Natural killer cell (primary cell): ENCODE results near the gene SLC38A3. TPM values are rescaled to one million over a fixed set of nuclear protein-coding genes. Genes with fewer than 3 reads are reported as not detected.

ENCODE experiments used
- ATAC-seq, 3 donors: fragments of 150-1000 bp in 2 of 3; fragments of 200-7000 bp in 1 of 3; cut with Tn5 transposase; 1 replicate in 1 of 3; 2 replicates in 2 of 3; pipeline ENCODE4 v1.10.0; 2021; ENCODE audit warnings: mild to moderate bottlenecking in 2 of 3, moderate library complexity in 2 of 3
- DNase-seq, 2 donors: peaks; one replicate each; pipeline versions ENCODE4 v3.0.0 to v3.0.0-alpha.2; 2013 to 2021; ENCODE audit warnings: mixed read lengths in 1 of 2
- H3K27ac ChIP-seq: one replicate; pipeline ENCODE4 v1.5.1; 2013; ENCODE audit warnings: mild to moderate bottlenecking, low read length
- H3K27me3 ChIP-seq: one replicate; pipeline ENCODE4 v1.6.1; 2013; ENCODE audit warnings: low read length; ENCODE audit not compliant: control insufficient read depth, insufficient read depth
- H3K36me3 ChIP-seq: one replicate; pipeline ENCODE4 v1.6.1; 2013; ENCODE audit warnings: low read length; ENCODE audit not compliant: control insufficient read depth, insufficient read depth
- H3K4me1 ChIP-seq: one replicate; pipeline ENCODE4 v1.6.1; 2013; ENCODE audit warnings: low read length; ENCODE audit not compliant: control insufficient read depth, insufficient read depth
- H3K4me3 ChIP-seq: one replicate; pipeline ENCODE4 v1.5.1; 2013; ENCODE audit warnings: low read length
- H3K9me3 ChIP-seq: one replicate; pipeline ENCODE4 v1.6.1; 2013; ENCODE audit warnings: low read length; ENCODE audit not compliant: control insufficient read depth, insufficient read depth
- H3K27ac Mint-ChIP-seq, 2 donors: one replicate each; pipeline ENCODE4 v1.8.0; 2022; ENCODE audit warnings: mild to moderate bottlenecking in 2 of 2, mixed read lengths in 2 of 2, moderate library complexity in 1 of 2
- H3K27me3 Mint-ChIP-seq, 2 donors: one replicate each; pipeline ENCODE4 v1.8.0; 2022; ENCODE audit warnings: low read depth in 2 of 2, mixed read lengths in 2 of 2
- H3K36me3 Mint-ChIP-seq: one replicate; pipeline ENCODE4 v1.8.0; 2022; ENCODE audit warnings: mixed read lengths
- H3K4me1 Mint-ChIP-seq, 2 donors: one replicate each; pipeline ENCODE4 v1.8.0; 2022; ENCODE audit warnings: mixed read lengths in 2 of 2
- H3K4me3 Mint-ChIP-seq: one replicate; pipeline ENCODE4 v1.8.0; 2022; ENCODE audit warnings: mild to moderate bottlenecking, moderate library complexity, mixed read lengths
- H3K9me3 Mint-ChIP-seq, 2 donors: one replicate each; pipeline ENCODE4 v1.8.0; 2022; ENCODE audit warnings: mixed read lengths in 2 of 2
- CTCF ChIP-seq: fragments of 200-600 bp; IDR thresholded peaks from one replicate; pipeline ENCODE4 v1.8.0; 2022; ENCODE audit warnings: antibody characterized with exemption
- WGBS: methylation state at CpG from one replicate; pipeline ENCODE4 v1.1.7; 2013; ENCODE audit warnings: missing lambda C conversion rate; ENCODE audit not compliant: insufficient coverage; 5-methylcytosine and 5-hydroxymethylcytosine counted together
- intact Hi-C: fragments of 100-400 bp; cut with micrococcal nuclease; formaldehyde crosslinking; loops from one replicate; pipeline ENCODE4 v1.14.2; 2022
- total RNA-seq, 4 donors: library from RNA; stranded (reverse); fragments of 120-200 nt in 1 of 4; gene quantifications; one replicate each; pipeline versions ENCODE4 v1.2.3 to v1.2.4, GENCODE V29; 2013 to 2022

The SLC38A3 gene
- total RNA-seq, 3 donors from 2014 or later (not counting 1 experiment from before 2014, with no cell fraction given): 0.82 TPM; not detected in 2

DNA sequence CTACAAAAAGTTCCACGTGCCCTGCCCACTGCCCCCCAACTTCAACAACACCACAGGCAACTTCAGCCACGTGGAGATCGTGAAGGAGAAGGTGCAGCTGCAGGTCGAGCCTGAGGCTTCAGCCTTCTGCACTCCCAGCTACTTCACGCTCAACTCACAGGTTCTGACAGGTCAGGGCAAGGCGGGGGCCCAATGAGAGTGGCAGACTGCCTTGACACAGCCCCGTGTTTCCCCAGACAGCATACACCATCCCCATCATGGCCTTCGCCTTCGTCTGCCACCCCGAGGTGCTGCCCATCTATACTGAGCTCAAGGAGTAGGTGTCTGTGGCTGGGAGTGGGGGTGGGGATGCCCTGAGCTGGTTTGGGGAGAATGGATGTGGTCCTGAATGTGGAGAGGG, 12.6 kb downstream of the SLC38A3 start:
- no peak overlapping the region for H3K4me3 Mint-ChIP-seq
- Histone ChIP-seq H3K27me3 (no peaks in the 10 kb centered on the region), H3K4me1 (peaks cover 3% of the 10 kb centered on the region), H3K36me3 (no peaks in the 10 kb centered on the region), H3K9me3 (no peaks in the 10 kb centered on the region), H3K4me3 (no peak overlapping the region), H3K27ac (no peak overlapping the region)
- no peaks in the 10 kb centered on the region for H3K36me3 Mint-ChIP-seq
- DNase-seq (no peak), ATAC-seq (no peak)
- no peaks in the 10 kb centered on the region for H3K27me3 Mint-ChIP-seq
- intact Hi-C loops: no loop called here
- H3K9me3 Mint-ChIP-seq: no peaks in the 10 kb centered on the region
- 80% methylated on average over 9 of the region's 10 CpGs for WGBS
- no peak for TF ChIP-seq CTCF
- H3K4me1 Mint-ChIP-seq: no peaks in the 10 kb centered on the region
- no peak overlapping the region for H3K27ac Mint-ChIP-seq

- Mint-ChIP-seq H3K27me3 (no peaks in the 10 kb centered on the region), H3K9me3 (no peaks in the 10 kb centered on the region), H3K36me3 (no peaks in the 10 kb centered on the region), H3K4me3 (no peak overlapping the region), H3K4me1 (no peaks in the 10 kb centered on the region), H3K27ac (no peak overlapping the region)
- no peak for TF ChIP-seq CTCF
- no peak for DNase-seq
- intact Hi-C loops: no loop called here
- H3K27me3 ChIP-seq: no peaks in the 10 kb centered on the region
- ATAC-seq: no peak
- H3K27ac ChIP-seq: no peak overlapping the region
- H3K9me3 ChIP-seq: no peaks in the 10 kb centered on the region
- WGBS: 95% methylated on average over 17 of the region's 17 CpGs
- peaks cover 3% of the 10 kb centered on the region for H3K4me1 ChIP-seq
- H3K36me3 ChIP-seq: no peaks in the 10 kb centered on the region
- no peak overlapping the region for H3K4me3 ChIP-seq
These were observed 13.4 kb downstream of the SLC38A3 start for GRCh38 chr3:50218448-50218847.

- Histone ChIP-seq H3K4me1 (peaks cover 3% of the 10 kb centered on the region), H3K4me3 (no peak overlapping the region), H3K27me3 (no peaks in the 10 kb centered on the region), H3K27ac (no peak overlapping the region), H3K9me3 (no peaks in the 10 kb centered on the region), H3K36me3 (no peaks in the 10 kb centered on the region)
- intact Hi-C loops: no loop called here
- Mint-ChIP-seq H3K4me1 (no peaks in the 10 kb centered on the region), H3K27me3 (peaks cover 0 to 4% of the 10 kb centered on the region in 2 donors), H3K27ac (no peak overlapping the region), H3K4me3 (no peak overlapping the region), H3K9me3 (no peaks in the 10 kb centered on the region), H3K36me3 (no peaks in the 10 kb centered on the region)
- TF ChIP-seq CTCF: no peak
- no peak for DNase-seq
- ATAC-seq: no peak
- WGBS: 91% methylated on average over 5 of the region's 5 CpGs
These were observed 14.2 kb downstream of the SLC38A3 start for GRCh38 chr3:50219285-50219684.

DNA sequence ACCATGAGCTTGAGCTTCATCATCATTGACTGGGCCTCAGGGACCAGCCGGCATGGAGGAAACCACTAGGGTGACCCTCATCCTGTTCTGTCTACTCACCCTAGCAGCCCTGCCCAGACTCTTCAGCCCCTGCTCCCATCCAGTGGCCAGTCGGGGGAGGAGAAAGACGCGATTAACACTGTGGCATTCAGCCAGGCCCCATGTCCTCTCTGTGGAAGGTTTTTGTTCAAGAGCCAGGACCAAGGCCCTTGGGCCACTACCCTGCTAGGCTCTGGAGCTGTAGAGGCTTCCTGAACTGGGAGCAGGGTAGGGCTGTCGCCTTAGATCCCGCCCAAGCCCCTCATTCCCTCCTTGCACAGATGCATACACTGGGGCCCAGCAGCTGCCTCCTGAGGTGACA, 15.0 kb downstream of the SLC38A3 start:
- H3K4me3 Mint-ChIP-seq: no peak overlapping the region

More for the DNA sequence above, 15.0 kb downstream of the SLC38A3 start:
- no peak for ATAC-seq
- no peak for DNase-seq
- no peak overlapping the region for H3K27ac Mint-ChIP-seq
- no peaks in the 10 kb centered on the region for H3K9me3 Mint-ChIP-seq
- TF ChIP-seq CTCF: no peak
- intact Hi-C loops: no loop called here
- H3K27me3 Mint-ChIP-seq: peaks cover 5 to 9% of the 10 kb centered on the region in 2 donors
- no peaks in the 10 kb centered on the region for H3K4me1 Mint-ChIP-seq
- no peaks in the 10 kb centered on the region for H3K36me3 ChIP-seq
- H3K36me3 Mint-ChIP-seq: no peaks in the 10 kb centered on the region
- no peaks in the 10 kb centered on the region for H3K9me3 ChIP-seq
- H3K27me3 ChIP-seq: no peaks in the 10 kb centered on the region
- no peak overlapping the region for H3K4me3 ChIP-seq
- 81% methylated on average over 6 of the region's 6 CpGs for WGBS
- no peak overlapping the region for H3K27ac ChIP-seq
- H3K4me1 ChIP-seq: peaks cover 3% of the 10 kb centered on the region
